Endothelial cell (in vitro differentiated cells): ENCODE measurements around the gene DBH. TPM values are rescaled to one million over a fixed set of nuclear protein-coding genes. Genes with fewer than 3 reads are reported as not detected.

Experiments used
- DNase-seq: peaks from one replicate; pipeline ENCODE4 v3.0.0; 2021; ENCODE audit warnings: low spot score
- H3K27ac Mint-ChIP-seq: one replicate; pipeline ENCODE4 v1.8.0; 2021; ENCODE audit warnings: mixed read lengths, inconsistent platforms; ENCODE audit not compliant: unreplicated experiment
- H3K27me3 Mint-ChIP-seq: one replicate; pipeline ENCODE4 v1.8.0; 2021; ENCODE audit warnings: mild to moderate bottlenecking, moderate library complexity, mixed read lengths, inconsistent platforms; ENCODE audit not compliant: unreplicated experiment
- H3K36me3 Mint-ChIP-seq: one replicate; pipeline ENCODE4 v1.8.0; 2021; ENCODE audit warnings: mild to moderate bottlenecking, low read depth, mixed read lengths, inconsistent platforms; ENCODE audit not compliant: unreplicated experiment
- H3K4me1 Mint-ChIP-seq: one replicate; pipeline ENCODE4 v1.8.0; 2021; ENCODE audit warnings: mild to moderate bottlenecking, mixed read lengths, inconsistent platforms; ENCODE audit not compliant: unreplicated experiment
- H3K4me3 Mint-ChIP-seq: one replicate; pipeline ENCODE4 v1.8.0; 2021; ENCODE audit warnings: mild to moderate bottlenecking, mixed read lengths, inconsistent platforms; ENCODE audit not compliant: unreplicated experiment
- H3K9me3 Mint-ChIP-seq: one replicate; pipeline ENCODE4 v1.8.0; 2021; ENCODE audit warnings: mixed read lengths, inconsistent platforms; ENCODE audit not compliant: unreplicated experiment
- total RNA-seq: library from RNA; stranded (reverse); fragmentation: NEBNext Ultra II Directional; extraction: Animal tissue kit (Norgen Biotek cat#: 25700); gene quantifications from one replicate; pipeline ENCODE4 v1.2.1, GENCODE V29; 2021; ENCODE audit not compliant: unreplicated experiment
- TF ChIP-seq, protein P1 (sequence below): fragments of 200-600 bp; sonication (generic); IDR thresholded peaks from one replicate; pipeline ENCODE4 v1.5.0; 2021; ENCODE audit warnings: antibody characterized with exemption; ENCODE audit not compliant: unreplicated experiment

DBH gene
- total RNA-seq, 1 donor from 2014 or later: 0.08 TPM

DNA sequence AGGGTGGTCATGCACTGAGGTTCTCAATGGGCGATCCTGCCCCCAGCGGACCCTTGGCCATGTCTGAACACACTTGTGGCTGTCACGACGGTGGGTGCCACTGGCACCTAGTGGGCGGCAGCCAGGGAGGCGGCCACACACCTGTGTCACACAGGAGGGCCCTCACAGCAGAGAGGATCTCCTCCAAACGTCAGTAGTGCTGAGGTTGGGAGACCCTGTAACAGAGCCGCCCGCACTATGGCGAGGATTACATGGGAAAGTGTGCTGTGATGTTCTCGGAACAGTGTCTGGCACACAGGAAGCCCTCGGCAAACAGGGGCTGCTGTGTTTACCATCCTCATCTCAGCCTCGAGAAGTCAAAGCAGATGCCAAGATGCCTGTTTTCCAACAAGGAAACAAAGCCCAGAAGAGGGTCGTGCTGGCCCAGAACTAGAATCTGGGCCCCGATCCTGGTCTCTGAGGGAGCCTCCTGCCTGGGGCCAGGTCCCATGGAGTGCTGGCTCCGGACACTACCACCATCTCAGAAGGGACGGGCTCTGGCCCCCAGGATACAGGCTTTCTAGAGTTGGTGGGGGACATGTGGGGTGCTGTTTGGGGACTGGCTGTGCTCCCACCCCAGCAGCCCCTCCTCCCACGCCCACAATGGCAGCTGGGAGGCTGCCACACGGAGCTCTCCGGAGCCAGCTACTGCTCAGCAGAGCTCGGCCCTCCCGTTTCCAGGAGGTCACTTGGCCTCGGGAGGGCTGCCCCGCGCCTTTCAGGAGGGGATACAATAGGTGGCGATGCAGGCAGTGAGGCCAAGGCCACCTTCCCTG, 48.2 kb downstream of the DBH start:
- Mint-ChIP-seq H3K4me1 (peaks cover 12% of the 10 kb centered on the region), H3K27me3 (peaks cover 9% of the 10 kb centered on the region), H3K9me3 (no peaks in the 10 kb centered on the region), H3K36me3 (no peaks in the 10 kb centered on the region), H3K27ac (no peak overlapping the region), H3K4me3 (no peak overlapping the region)
- TF ChIP-seq, protein P1, sequence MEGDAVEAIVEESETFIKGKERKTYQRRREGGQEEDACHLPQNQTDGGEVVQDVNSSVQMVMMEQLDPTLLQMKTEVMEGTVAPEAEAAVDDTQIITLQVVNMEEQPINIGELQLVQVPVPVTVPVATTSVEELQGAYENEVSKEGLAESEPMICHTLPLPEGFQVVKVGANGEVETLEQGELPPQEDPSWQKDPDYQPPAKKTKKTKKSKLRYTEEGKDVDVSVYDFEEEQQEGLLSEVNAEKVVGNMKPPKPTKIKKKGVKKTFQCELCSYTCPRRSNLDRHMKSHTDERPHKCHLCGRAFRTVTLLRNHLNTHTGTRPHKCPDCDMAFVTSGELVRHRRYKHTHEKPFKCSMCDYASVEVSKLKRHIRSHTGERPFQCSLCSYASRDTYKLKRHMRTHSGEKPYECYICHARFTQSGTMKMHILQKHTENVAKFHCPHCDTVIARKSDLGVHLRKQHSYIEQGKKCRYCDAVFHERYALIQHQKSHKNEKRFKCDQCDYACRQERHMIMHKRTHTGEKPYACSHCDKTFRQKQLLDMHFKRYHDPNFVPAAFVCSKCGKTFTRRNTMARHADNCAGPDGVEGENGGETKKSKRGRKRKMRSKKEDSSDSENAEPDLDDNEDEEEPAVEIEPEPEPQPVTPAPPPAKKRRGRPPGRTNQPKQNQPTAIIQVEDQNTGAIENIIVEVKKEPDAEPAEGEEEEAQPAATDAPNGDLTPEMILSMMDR: no peak
- no peak for DNase-seq

DNA sequence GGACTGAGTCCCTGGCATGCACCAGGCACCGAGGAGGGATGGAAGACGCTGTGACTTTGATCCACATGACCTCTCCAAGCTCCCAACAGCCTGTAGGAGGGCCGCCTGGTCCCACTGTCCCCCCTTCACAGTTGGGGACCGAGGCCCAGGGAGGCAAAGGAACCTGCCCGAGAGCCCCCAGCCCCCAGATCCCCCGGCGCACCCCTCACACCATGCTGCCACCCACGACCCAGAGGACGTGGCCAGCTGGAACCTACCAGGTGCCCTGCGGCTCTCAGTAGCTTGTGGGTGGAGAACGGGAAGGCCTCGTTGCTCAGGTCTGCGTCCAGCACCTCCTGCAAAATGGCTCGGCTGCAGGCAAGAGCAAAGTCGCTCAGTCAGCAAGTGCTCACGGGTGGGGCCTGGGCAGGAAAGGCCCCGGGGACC, 48.8 kb downstream of the DBH start:
- DNase-seq: no peak
- Mint-ChIP-seq H3K36me3 (no peaks in the 10 kb centered on the region), H3K27me3 (peaks cover 9% of the 10 kb centered on the region), H3K4me1 (peaks cover 12% of the 10 kb centered on the region), H3K4me3 (no peak overlapping the region), H3K9me3 (no peaks in the 10 kb centered on the region), H3K27ac (no peak overlapping the region)
- TF ChIP-seq, protein P1: no peak

DNA sequence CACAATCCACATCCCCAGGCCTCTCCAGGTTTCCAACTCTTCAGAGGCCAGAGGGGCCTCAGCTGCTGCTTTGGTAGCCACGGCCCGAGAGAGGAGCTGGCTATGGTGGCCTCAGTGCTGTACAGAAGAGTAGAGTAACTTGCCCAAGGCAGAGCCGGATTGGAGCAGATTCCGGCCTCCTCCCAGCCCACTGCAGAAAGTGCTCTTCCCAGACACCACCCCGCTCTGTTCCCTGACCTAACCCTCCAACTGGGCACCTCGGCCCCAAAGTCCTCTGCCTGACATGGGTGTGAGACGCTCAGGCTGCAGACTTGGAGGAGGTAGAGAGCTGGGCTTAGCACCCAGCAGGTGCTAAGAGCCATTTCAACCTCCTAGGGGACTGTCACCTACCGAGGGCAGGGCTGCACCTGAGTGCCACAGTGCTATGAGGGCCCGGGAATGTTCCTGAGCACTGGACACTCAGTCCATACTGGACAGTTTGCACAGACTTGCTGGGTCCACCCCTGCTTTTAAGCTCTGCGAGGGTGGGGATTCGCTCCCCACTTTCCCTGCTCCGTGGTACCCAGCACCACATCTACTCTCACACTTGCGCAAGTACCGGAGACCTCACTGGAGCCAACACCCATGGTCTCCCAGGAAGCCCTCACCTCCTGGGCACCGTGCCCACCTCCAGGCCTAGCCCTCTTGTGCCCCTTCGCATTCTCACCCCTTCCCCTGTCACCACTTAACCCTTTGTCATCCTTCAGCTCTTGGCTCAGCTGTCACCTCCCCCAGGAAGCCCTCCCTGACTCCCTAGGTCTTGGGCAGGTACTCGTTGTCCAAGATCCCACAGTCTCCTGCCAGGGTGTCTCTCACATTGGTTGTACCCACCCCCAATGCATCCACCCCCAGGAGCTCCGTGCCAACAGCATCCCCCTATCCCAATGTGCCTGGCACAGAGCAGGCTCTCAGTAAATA, 49.8 kb downstream of the DBH start:
- no peak overlapping the region for H3K4me3 Mint-ChIP-seq
- H3K9me3 Mint-ChIP-seq: no peaks in the 10 kb centered on the region
- TF ChIP-seq, protein P1: no peak
- H3K36me3 Mint-ChIP-seq: no peaks in the 10 kb centered on the region
- peaks cover 9% of the 10 kb centered on the region for H3K27me3 Mint-ChIP-seq
- no peak overlapping the region for H3K27ac Mint-ChIP-seq
- H3K4me1 Mint-ChIP-seq: peaks cover 12% of the 10 kb centered on the region
- no peak for DNase-seq

DNA sequence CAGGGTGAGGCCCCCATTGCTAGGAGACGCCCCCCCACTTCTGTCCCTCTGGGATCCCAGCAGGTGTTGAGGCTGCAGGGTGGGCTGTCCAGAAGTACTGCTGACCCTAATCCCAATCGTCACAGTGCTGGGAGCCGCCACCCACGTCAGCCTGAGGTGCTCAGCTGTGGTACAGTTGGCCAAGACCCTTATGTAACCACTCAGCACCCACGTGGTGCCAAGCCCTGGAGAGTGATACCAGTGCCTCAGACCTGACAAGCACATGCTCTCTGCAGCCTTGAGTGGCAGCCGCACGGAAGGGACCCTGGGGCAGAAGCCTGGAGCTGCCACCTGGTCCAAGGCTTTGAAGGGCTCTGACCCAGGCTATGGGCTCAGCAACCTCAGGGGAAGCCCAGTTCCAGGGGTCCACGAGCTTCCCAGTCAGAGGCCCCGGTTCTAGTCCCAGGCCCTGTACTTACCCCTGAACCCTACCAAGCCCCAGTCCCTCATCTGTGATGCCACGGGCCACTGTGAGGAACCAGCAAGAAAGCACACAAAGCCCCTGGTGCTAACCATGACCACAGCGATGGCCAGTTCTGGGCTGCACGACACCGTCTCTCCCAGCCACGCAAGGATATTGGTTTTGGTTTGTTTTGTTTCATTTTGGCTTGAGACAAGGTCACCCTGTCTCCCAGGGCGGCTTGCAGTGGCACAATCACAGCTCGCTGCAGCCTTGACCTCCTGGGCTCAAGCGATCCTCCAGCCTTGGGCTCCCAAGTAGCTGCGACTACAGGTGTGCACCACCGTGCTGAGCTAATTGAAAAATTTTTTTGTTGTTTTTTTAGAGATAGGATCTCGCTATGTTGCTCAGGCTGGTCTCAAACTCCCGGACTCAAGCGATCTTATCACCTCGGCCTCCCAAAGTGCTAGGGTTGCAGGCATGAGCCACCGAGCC, 50.7 kb downstream of the DBH start:
- no peak for DNase-seq
- no peak overlapping the region for H3K27ac Mint-ChIP-seq
- TF ChIP-seq, protein P1: no peak
- H3K4me3 Mint-ChIP-seq: no peak overlapping the region
- H3K4me1 Mint-ChIP-seq: peaks cover 12% of the 10 kb centered on the region
- peaks cover 9% of the 10 kb centered on the region for H3K27me3 Mint-ChIP-seq
- H3K36me3 Mint-ChIP-seq: no peaks in the 10 kb centered on the region
- H3K9me3 Mint-ChIP-seq: no peaks in the 10 kb centered on the region
